HG03439 (cell line): Measurements from ENCODE around the gene FAM120C.

Source experiments
- ATAC-seq: cut with Tn5 transposase; IDR thresholded peaks from one replicate; pipeline ENCODE4 v1.9.1; 2021; ENCODE audit warnings: mild to moderate bottlenecking, moderate library complexity; ENCODE audit not compliant: unreplicated experiment

The FAM120C gene

GRCh38 chrX:54171527-54172250, 11.4 kb downstream of the FAM120C start:
- no peak for ATAC-seq

GRCh38 chrX:54171091-54171490, 12.0 kb downstream of the FAM120C start:
- ATAC-seq, result no peak

- ATAC-seq, result no peak
These were observed 16.1 kb downstream of the FAM120C start for GRCh38 chrX:54166915-54167314.

- ATAC-seq, result no peak
These were observed 25.5 kb downstream of the FAM120C start for GRCh38 chrX:54157561-54157960.

GRCh38 chrX:54134269-54134668, 48.8 kb downstream of the FAM120C start:
- ATAC-seq, result no peak

- no peak for ATAC-seq
These were observed 66.7 kb downstream of the FAM120C start for GRCh38 chrX:54116391-54116790.

GRCh38 chrX:54093571-54093970, 89.5 kb downstream of the FAM120C start:
- ATAC-seq, result no peak

- no peak for ATAC-seq
These were observed 89.9 kb downstream of the FAM120C start for GRCh38 chrX:54093159-54093558.

- ATAC-seq, result no peak
These were observed 92.2 kb downstream of the FAM120C start for GRCh38 chrX:54090880-54091279.

- no peak for ATAC-seq
These were observed 93.9 kb downstream of the FAM120C start for GRCh38 chrX:54089191-54089590.

GRCh38 chrX:54087661-54088060, 95.4 kb downstream of the FAM120C start:
- ATAC-seq, result no peak

- ATAC-seq, result no peak
These were observed 97.4 kb downstream of the FAM120C start for GRCh38 chrX:54085666-54086065.

GRCh38 chrX:54076903-54077302, 106.2 kb downstream of the FAM120C start:
- ATAC-seq, result no peak

- no peak for ATAC-seq
These were observed 108.2 kb downstream of the FAM120C start for GRCh38 chrX:54074826-54075225.

GRCh38 chrX:54067766-54068165, 115.3 kb downstream of the FAM120C start:
- no peak for ATAC-seq

- no peak for ATAC-seq
These were observed 116.2 kb downstream of the FAM120C start for GRCh38 chrX:54066841-54067240.

- ATAC-seq, result no peak
These were observed 118.5 kb downstream of the FAM120C start for GRCh38 chrX:54064564-54064963.

GRCh38 chrX:54063361-54063760, 119.7 kb downstream of the FAM120C start:
- ATAC-seq, result no peak

GRCh38 chrX:54049801-54050200, 133.3 kb downstream of the FAM120C start:
- no peak for ATAC-seq

GRCh38 chrX:54048412-54048811, 134.6 kb downstream of the FAM120C start:
- ATAC-seq, result no peak

- no peak for ATAC-seq
These were observed 137.4 kb downstream of the FAM120C start for GRCh38 chrX:54045563-54046228.

GRCh38 chrX:54044877-54045338, 138.1 kb downstream of the FAM120C start:
- ATAC-seq, result no peak
